HCT116 (cell line): ENCODE measurements around the gene NDE1. TPM values are rescaled to one million over a fixed set of nuclear protein-coding genes. Genes with fewer than 3 reads are reported as not detected.

Experiments
- ATAC-seq: fragments of 200-7000 bp; cut with Tn5 transposase; 2 replicates; pipeline ENCODE4 v1.9.1; 2020; ENCODE audit warnings: mild to moderate bottlenecking, moderate library complexity
- BruUV-seq: library from RNA; stranded (reverse); fragments of 400-500 nt; replicated peaks from 2 replicates; lab custom pipeline; 2021; lab: Mats Ljungman, UMichigan
- CTCF ChIA-PET: fragments of 300-600 bp; sonication (Branson Sonifier 250); formaldehyde crosslinking; loops from one replicate; lab custom pipeline; 2021; ENCODE audit warnings: antibody characterized with exemption; lab: Charles Lee
- POLR2A ChIA-PET: fragments of 300-600, 350-600 bp; sonication (Branson Sonifier 250); formaldehyde crosslinking; loops from one replicate; lab custom pipeline; 2021; ENCODE audit warnings: antibody characterized with exemption; lab: Charles Lee
- RAD21 ChIA-PET, 2 experiments: fragments of 300-600 bp; sonication (Branson Sonifier 250); formaldehyde crosslinking; loops; one replicate each; lab custom pipeline; 2023; ENCODE audit warnings: low total read pairs in 2 of 2; ENCODE audit not compliant: uncharacterized antibody in 2 of 2, unreplicated experiment in 2 of 2, low non-redundant PET in 1 of 2; lab: Charles Lee
- DNase-seq: peaks from one replicate; pipeline ENCODE4 v3.0.0-alpha.2; 2010; ENCODE audit warnings: low read depth, low spot score
- H2AFZ ChIP-seq: fragments of 200-600 bp; shearing (Covaris generic), sonication (generic); 2 replicates; pipeline ENCODE4 v1.6.1; 2017; ENCODE audit warnings: low read depth, mixed run types, mixed read lengths, antibody characterized with exemption, low read length; ENCODE audit not compliant: poor library complexity, severe bottlenecking
- H3K27ac ChIP-seq: 2 replicates; pipeline ENCODE4 v1.5.1; 2012; ENCODE audit warnings: low read depth, low read length
- H3K27me3 ChIP-seq: fragments of 200-600 bp; sonication (generic); 2 replicates; pipeline ENCODE4 v1.6.1; 2016; ENCODE audit warnings: mixed run types, low read length, mixed read lengths; ENCODE audit not compliant: insufficient read depth
- H3K36me3 ChIP-seq, 2 experiments: fragments of 200-500 bp in 1 of 2; fragments of 200-600 bp in 1 of 2; sonication (Bioruptor generic) in 1 of 2; sonication (generic) in 1 of 2; 2 replicates each; pipeline versions ENCODE4 v1.5.1 to v1.6.1; 2014 to 2016; ENCODE audit warnings: low read length in 2 of 2, inconsistent platforms in 1 of 2, mixed read lengths in 1 of 2, mixed run types in 1 of 2; ENCODE audit not compliant: insufficient read depth in 2 of 2, control insufficient read depth in 1 of 2
- H3K4me1 ChIP-seq, 2 experiments: fragments of 200-600 bp in 1 of 2; sonication (generic) in 1 of 2; 2 replicates each; pipeline versions ENCODE4 v1.5.1 to v1.6.1; 2012 to 2017; ENCODE audit warnings: low read length in 2 of 2, inconsistent platforms in 1 of 2, mild to moderate bottlenecking in 1 of 2, mixed read lengths in 1 of 2, mixed run types in 1 of 2, moderate library complexity in 1 of 2; ENCODE audit not compliant: insufficient read depth in 2 of 2, control insufficient read depth in 1 of 2
- H3K4me2 ChIP-seq: fragments of 200-600 bp; sonication (generic); 2 replicates; pipeline ENCODE4 v1.6.1; 2017; ENCODE audit warnings: mixed run types, low read length, mixed read lengths
- H3K4me3 ChIP-seq, 2 experiments: fragments of 200-600 bp in 1 of 2; sonication (generic) in 1 of 2; replicated peaks in 1 of 2; 2 replicates each; pipeline ENCODE4 v1.5.1; 2011 to 2016; ENCODE audit warnings: low read length in 2 of 2, control low read depth in 1 of 2, low read depth in 1 of 2, mild to moderate bottlenecking in 1 of 2, mixed read lengths in 1 of 2, mixed run types in 1 of 2
- H3K79me2 ChIP-seq: fragments of 200-600 bp; sonication (generic); 2 replicates; pipeline ENCODE4 v1.6.1; 2017; ENCODE audit warnings: mild to moderate bottlenecking, mixed run types, low read length, moderate library complexity, mixed read lengths; ENCODE audit not compliant: insufficient read depth
- H3K9ac ChIP-seq: fragments of 200-600 bp; sonication (generic); 2 replicates; pipeline ENCODE4 v1.6.1; 2016; ENCODE audit warnings: low read length, mixed read lengths
- H3K9me2 ChIP-seq: fragments of 200-600 bp; sonication (generic), shearing (Covaris generic); 2 replicates; pipeline ENCODE4 v1.6.1; 2017; ENCODE audit warnings: mixed run types, mild to moderate bottlenecking, moderate library complexity; ENCODE audit not compliant: insufficient read depth
- H3K9me3 ChIP-seq, 2 experiments: fragments of 200-500 bp in 1 of 2; fragments of 200-600 bp in 1 of 2; sonication (Bioruptor generic) in 1 of 2; sonication (generic) in 1 of 2; 2 replicates each; pipeline ENCODE4 v1.6.1; 2014 to 2017; ENCODE audit warnings: low read length in 2 of 2, mixed read lengths in 2 of 2, inconsistent platforms in 1 of 2, low read depth in 1 of 2, mild to moderate bottlenecking in 1 of 2, mixed run types in 1 of 2, moderate library complexity in 1 of 2; ENCODE audit not compliant: control insufficient read depth in 1 of 2, insufficient read depth in 1 of 2
- H4K20me1 ChIP-seq: fragments of 200-600 bp; sonication (generic), shearing (Covaris generic); 2 replicates; pipeline ENCODE4 v1.6.1; 2017; ENCODE audit warnings: mixed run types, mild to moderate bottlenecking, moderate library complexity; ENCODE audit not compliant: insufficient read depth
- ATF3 ChIP-seq: IDR thresholded peaks from 2 replicates; pipeline ENCODE4 v1.6.1; 2012
- CEBPB ChIP-seq: IDR thresholded peaks from 2 replicates; pipeline ENCODE4 v1.6.1; 2012; ENCODE audit warnings: low read depth
- ELF1 ChIP-seq: IDR thresholded peaks from 2 replicates; pipeline ENCODE4 v1.6.1; 2012; ENCODE audit warnings: low read depth, borderline replicate concordance
- FOSL1 ChIP-seq: IDR thresholded peaks from 2 replicates; pipeline ENCODE4 v1.6.1; 2012; ENCODE audit warnings: low read depth
- JUND ChIP-seq: IDR thresholded peaks from 2 replicates; pipeline ENCODE4 v1.6.1; 2012
- MAX ChIP-seq: IDR thresholded peaks from 2 replicates; pipeline ENCODE4 v1.6.1; 2012
- POLR2A ChIP-seq: IDR thresholded peaks from 2 replicates; pipeline ENCODE4 v1.7.0; 2011; ENCODE audit warnings: borderline replicate concordance; ENCODE audit not compliant: insufficient read depth, insufficient read length; ENCODE audit errors: extremely low read depth
- POLR2AphosphoS5 ChIP-seq: IDR thresholded peaks from 2 replicates; pipeline ENCODE4 v1.6.1; 2011; ENCODE audit warnings: mild to moderate bottlenecking, low read depth, low read length, moderate library complexity
- REST ChIP-seq: IDR thresholded peaks from 2 replicates; pipeline ENCODE4 v1.6.1; 2012; ENCODE audit warnings: low read depth
- SIN3A ChIP-seq: IDR thresholded peaks from 2 replicates; pipeline ENCODE4 v1.6.1; 2012; ENCODE audit warnings: low read depth
- SP1 ChIP-seq: IDR thresholded peaks from 2 replicates; pipeline ENCODE4 v1.6.1; 2012; ENCODE audit warnings: low read depth
- intact Hi-C: fragments of 100-400 bp; cut with micrococcal nuclease; formaldehyde crosslinking; loops from 2 replicates; pipeline ENCODE4 v1.10.0; 2022
- total RNA-seq: library from RNA; stranded (reverse); gene quantifications from one replicate; pipeline ENCODE4 v1.2.1, GENCODE V29; 2021; ENCODE audit not compliant: unreplicated experiment
- TF ChIP-seq, protein P1 (sequence below), 3 experiments: fragments of 200-600 bp in 1 of 3; sonication (generic) in 1 of 3; IDR thresholded peaks in 2 of 3; conservative IDR thresholded peaks in 1 of 3; 2 replicates each; pipeline ENCODE4 v1.5.1; 2012 to 2017; ENCODE audit warnings: low read depth in 2 of 3, low read length in 2 of 3, antibody characterized with exemption in 1 of 3, borderline replicate concordance in 1 of 3, control low read depth in 1 of 3, mild to moderate bottlenecking in 1 of 3, mixed read lengths in 1 of 3, mixed run types in 1 of 3, moderate library complexity in 1 of 3; ENCODE audit not compliant: insufficient read depth in 1 of 3

The NDE1 gene
- total RNA-seq, 1 experiment from 2014 or later: 103 TPM

- TF ChIP-seq, protein P1, sequence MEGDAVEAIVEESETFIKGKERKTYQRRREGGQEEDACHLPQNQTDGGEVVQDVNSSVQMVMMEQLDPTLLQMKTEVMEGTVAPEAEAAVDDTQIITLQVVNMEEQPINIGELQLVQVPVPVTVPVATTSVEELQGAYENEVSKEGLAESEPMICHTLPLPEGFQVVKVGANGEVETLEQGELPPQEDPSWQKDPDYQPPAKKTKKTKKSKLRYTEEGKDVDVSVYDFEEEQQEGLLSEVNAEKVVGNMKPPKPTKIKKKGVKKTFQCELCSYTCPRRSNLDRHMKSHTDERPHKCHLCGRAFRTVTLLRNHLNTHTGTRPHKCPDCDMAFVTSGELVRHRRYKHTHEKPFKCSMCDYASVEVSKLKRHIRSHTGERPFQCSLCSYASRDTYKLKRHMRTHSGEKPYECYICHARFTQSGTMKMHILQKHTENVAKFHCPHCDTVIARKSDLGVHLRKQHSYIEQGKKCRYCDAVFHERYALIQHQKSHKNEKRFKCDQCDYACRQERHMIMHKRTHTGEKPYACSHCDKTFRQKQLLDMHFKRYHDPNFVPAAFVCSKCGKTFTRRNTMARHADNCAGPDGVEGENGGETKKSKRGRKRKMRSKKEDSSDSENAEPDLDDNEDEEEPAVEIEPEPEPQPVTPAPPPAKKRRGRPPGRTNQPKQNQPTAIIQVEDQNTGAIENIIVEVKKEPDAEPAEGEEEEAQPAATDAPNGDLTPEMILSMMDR (IDR thresholded peaks at IDR 0.05 in 2 of 3, conservative IDR thresholded peaks at IDR 0.05 in 1 of 3; ENCODE audit: borderline replicate concordance in 1 of 3, insufficient read depth in 1 of 3, low read depth in 2 of 3, low read length in 2 of 3): no peak
- TF ChIP-seq ELF1 (no peak), ATF3 (no peak)
Observed at GRCh38 chr16:15754821-15755534, 104.9 kb downstream of the NDE1 start (continued).

- Histone ChIP-seq H3K4me3 (peak overlapping the region in 1 of 2 experiments; percentile 26; a peak in 2 of 4 replicates), H2AFZ (peak overlapping the region; percentile 21), H3K27me3 (no peaks in the 10 kb centered on the region), H3K4me2 (peak overlapping the region; percentile 57), H4K20me1 (no peaks in the 10 kb centered on the region), H3K4me1 (no peaks in the 10 kb centered on the region; a peak in 1 of 4 replicates), H3K27ac (no peak overlapping the region), H3K9ac (no peak overlapping the region), H3K9me2 (no peaks in the 10 kb centered on the region), H3K9me3 (no peaks in the 10 kb centered on the region), H3K36me3 (no peaks in the 10 kb centered on the region), H3K79me2 (no peaks in the 10 kb centered on the region)
- no peak for TF ChIP-seq SP1
- no peak for TF ChIP-seq CEBPB
- no peak for TF ChIP-seq JUND
- TF ChIP-seq REST: no peak
- no peak for TF ChIP-seq POLR2AphosphoS5
- no peak for TF ChIP-seq SIN3A
- TF ChIP-seq MAX: no peak
- TF ChIP-seq FOSL1: no peak
- no peak for TF ChIP-seq POLR2A
- ChIA-PET RAD21 (no interaction called here), CTCF (interaction anchor here (0.7 to 1.0 kb wide), 3 partner anchors 9 to 69 kb away, joined by 3 to 4 read pairs (median 3); no protein-coding TSS in a partner anchor), POLR2A (no interaction called here)
- no peak for DNase-seq
- BruUV-seq: no TSS peak
- intact Hi-C loops: no loop called here
- ATAC-seq: no peak
Observed at GRCh38 chr16:15757077-15757386, 107.0 kb downstream of the NDE1 start.
